Epithelial cell of proximal tubule (primary cell): ENCODE results near the gene ACTRT2. TPM values are rescaled to one million over a fixed set of nuclear protein-coding genes. Genes with fewer than 3 reads are reported as not detected.

Experiments
- DNase-seq: peaks from one replicate; pipeline ENCODE4 v3.0.0-alpha.2; 2011; ENCODE audit warnings: low read depth
- H3K4me3 ChIP-seq: 2 replicates; pipeline ENCODE4 v1.5.1; 2011; ENCODE audit warnings: low read depth, mild to moderate bottlenecking, low read length
- total RNA-seq: library from RNA; depleted of rRNA; stranded (reverse); fragments of >200 nt; gene quantifications from 2 replicates; pipeline ENCODE4 v1.2.3, GENCODE V29; 2015
- TF ChIP-seq, protein P1 (sequence below): conservative IDR thresholded peaks from 2 replicates; pipeline ENCODE4 v1.5.1; 2012; ENCODE audit warnings: low read depth, mild to moderate bottlenecking, low read length

ACTRT2 gene
- total RNA-seq, 1 donor from 2014 or later: not detected

DNA sequence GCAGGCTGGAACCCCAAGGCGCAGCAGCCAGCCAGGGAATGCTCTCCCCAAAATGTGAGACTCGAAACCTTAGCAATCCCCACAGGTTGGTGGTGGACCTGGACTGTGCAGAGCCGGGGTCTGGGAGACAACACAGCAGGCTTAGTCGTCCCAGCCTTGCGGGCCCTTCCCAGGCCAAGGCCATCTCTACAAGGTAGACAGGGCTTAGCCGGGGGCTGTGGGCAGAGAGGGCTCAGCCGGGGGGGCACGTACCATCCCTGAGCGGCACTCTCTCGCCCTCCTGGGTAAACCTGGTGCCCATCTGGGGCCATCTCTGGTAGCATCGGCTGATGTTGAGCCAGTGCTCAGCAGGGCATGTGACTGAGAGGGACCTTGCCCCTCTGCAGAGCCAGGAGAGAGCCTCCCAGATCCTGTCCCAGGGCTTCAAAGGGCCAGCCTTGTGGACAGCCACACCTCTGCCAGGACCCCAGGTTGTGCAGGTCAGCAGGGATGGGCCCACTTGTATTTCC lies 2.2 kb upstream of the ACTRT2 start:
- DNase-seq: no peak
- no peak overlapping the region for H3K4me3 ChIP-seq
- TF ChIP-seq, protein P1, sequence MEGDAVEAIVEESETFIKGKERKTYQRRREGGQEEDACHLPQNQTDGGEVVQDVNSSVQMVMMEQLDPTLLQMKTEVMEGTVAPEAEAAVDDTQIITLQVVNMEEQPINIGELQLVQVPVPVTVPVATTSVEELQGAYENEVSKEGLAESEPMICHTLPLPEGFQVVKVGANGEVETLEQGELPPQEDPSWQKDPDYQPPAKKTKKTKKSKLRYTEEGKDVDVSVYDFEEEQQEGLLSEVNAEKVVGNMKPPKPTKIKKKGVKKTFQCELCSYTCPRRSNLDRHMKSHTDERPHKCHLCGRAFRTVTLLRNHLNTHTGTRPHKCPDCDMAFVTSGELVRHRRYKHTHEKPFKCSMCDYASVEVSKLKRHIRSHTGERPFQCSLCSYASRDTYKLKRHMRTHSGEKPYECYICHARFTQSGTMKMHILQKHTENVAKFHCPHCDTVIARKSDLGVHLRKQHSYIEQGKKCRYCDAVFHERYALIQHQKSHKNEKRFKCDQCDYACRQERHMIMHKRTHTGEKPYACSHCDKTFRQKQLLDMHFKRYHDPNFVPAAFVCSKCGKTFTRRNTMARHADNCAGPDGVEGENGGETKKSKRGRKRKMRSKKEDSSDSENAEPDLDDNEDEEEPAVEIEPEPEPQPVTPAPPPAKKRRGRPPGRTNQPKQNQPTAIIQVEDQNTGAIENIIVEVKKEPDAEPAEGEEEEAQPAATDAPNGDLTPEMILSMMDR: no peak

DNA sequence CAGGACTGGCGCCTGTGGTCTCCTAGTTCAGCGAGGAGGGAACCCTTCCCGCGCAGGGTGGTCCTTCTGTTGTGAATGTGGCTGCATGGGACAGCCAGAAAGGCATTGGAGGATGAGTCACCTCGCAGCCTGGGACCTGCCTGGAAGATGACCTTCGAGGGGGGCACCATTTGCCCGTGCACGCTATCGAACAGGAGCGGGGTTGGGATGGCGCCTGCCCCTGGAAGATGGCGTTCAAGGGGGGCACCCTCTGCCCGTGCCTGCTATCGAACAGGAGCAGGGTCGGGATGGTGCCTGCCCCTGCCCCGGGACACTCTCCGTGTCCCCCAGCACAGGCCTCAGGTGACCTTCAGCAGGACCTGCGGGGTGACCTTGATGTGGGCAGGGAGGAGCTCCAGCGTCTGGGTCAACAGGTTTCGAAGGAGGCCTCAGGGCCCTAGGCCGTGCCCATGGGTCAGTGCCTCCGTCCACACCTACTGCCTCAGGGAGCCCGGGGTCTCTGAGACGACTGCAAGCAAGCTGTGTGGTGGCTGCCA lies 1.7 kb upstream of the ACTRT2 start:
- no peak for DNase-seq
- TF ChIP-seq, protein P1: no peak
- no peak overlapping the region for H3K4me3 ChIP-seq

DNA sequence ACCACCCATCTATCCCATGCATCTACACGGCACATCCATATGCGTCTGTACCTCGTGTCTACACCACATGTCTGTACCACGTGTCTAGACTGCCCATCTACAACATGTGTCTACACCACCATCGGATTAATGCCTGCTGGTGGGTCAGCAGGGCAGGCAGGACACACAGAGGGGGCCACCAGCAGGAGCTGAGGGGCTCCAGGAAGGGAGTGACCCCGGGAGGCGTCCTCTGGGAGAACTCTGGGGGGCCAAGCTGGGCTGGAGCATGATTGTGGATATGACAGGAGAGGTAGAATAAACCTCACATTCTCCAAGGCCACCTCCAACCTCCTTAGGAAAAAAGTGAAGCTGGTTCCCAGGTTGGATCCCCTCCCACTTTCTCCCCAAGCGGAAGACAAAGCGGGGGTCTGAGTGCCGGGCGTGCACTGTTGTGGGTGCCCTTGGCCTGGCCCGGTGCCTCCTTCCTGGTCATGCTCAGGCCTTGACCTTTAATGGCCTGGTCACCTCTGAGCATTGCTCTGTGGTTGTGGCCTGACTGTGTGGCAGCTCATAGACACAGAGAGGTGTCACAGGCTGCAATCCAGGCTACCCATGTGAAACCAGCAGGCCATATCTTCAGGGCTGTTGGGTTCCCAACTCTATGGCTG lies 881 bp upstream of the ACTRT2 start:
- no peak overlapping the region for H3K4me3 ChIP-seq
- TF ChIP-seq, protein P1: no peak
- DNase-seq: no peak

DNA sequence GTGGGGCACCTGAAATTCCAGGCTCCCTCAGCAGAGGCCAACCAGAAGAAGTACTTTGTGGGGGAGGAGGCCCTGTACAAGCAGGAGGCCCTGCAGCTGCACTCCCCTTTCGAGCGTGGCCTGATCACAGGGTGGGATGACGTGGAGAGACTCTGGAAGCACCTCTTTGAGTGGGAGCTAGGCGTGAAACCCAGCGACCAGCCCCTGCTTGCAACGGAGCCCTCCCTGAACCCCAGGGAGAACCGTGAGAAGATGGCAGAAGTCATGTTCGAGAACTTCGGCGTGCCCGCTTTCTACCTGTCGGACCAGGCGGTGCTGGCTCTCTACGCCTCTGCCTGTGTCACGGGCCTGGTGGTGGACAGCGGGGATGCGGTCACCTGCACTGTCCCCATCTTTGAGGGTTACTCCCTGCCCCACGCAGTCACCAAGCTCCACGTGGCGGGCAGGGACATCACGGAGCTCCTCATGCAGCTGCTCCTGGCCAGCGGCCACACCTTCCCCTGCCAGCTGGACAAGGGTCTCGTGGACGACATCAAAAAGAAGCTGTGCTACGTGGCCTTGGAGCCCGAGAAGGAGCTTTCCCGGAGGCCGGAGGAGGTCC lies 634 bp downstream of the ACTRT2 start:
- TF ChIP-seq, protein P1: no peak
- no peak overlapping the region for H3K4me3 ChIP-seq

DNA sequence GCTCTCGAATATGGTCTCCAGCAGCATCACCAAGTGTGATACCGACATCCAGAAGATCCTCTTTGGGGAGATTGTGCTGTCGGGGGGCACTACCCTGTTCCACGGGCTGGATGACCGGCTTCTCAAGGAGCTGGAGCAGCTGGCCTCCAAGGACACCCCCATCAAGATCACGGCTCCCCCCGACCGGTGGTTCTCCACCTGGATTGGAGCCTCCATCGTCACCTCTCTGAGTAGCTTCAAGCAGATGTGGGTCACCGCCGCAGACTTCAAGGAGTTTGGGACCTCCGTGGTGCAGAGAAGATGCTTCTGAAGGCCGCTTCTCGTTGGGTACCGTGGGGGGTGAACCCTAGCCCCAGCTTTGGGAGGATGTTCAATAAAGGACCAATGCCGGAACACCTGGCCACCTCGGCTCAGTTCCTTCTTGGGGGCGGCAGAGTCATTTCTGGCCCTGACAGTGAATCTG lies 1.3 kb downstream of the ACTRT2 start:
- TF ChIP-seq, protein P1: no peak
- no peak overlapping the region for H3K4me3 ChIP-seq
- DNase-seq: no peak

More for the DNA sequence above, 634 bp downstream of the ACTRT2 start:
- DNase-seq: no peak

DNA sequence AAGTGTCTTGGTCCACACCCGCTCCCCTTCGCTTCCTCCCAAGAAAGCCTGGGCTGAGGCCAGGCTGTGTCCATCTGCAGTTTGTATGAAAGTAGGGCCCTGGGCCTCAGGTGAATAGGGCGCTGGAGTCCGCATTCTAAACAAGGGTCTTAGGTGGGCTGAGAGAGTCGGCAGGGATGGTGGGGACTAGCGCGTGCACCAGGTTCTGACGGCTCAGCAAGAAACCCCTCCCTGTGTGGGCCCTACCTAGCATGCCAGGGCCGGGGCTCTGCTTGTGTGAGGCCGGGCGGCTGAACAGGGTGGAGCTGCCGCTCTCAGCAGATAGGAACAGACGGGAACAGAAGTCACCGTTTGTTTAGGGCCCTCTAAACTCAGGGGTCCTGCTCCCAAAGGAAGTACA lies 1.7 kb downstream of the ACTRT2 start:
- TF ChIP-seq, protein P1: no peak
- H3K4me3 ChIP-seq: no peak overlapping the region
- no peak for DNase-seq
